Keratinocyte (primary cell): Measurements from ENCODE around the gene NOS1. TPM values are rescaled to one million over a fixed set of nuclear protein-coding genes. Genes with fewer than 3 reads are reported as not detected.
A peak's percentile ranks its signal among the peaks of the same experiment; 100 is the strongest.

ENCODE experiments used
- DNase-seq: peaks from one replicate; pipeline ENCODE4 v3.0.0-alpha.2; 2011; ENCODE audit warnings: low read depth, missing footprints, low spot score
- FAIRE-seq: peaks from 2 replicates; lab custom pipeline; 2011; peaks lifted over from hg19 to GRCh38; lab: Jason Lieb, UNC
- H2AFZ ChIP-seq: 2 replicates; pipeline ENCODE4 v1.6.0; 2012; ENCODE audit warnings: low read length, control low read depth, inconsistent platforms; ENCODE audit not compliant: control insufficient read depth
- H3K27ac ChIP-seq: 2 replicates; pipeline ENCODE4 v1.5.1; 2011; ENCODE audit warnings: low read length; ENCODE audit not compliant: control insufficient read depth, insufficient read depth
- H3K27me3 ChIP-seq: 3 replicates; pipeline ENCODE4 v1.6.0; 2011; ENCODE audit warnings: low read length; ENCODE audit not compliant: control insufficient read depth, insufficient read depth; ENCODE audit errors: extremely low read depth
- H3K36me3 ChIP-seq, 2 experiments: 2 replicates in 1 of 2; 3 replicates in 1 of 2; pipeline ENCODE4 v1.5.1; 2011; ENCODE audit warnings: low read length in 2 of 2, mild to moderate bottlenecking in 1 of 2; ENCODE audit not compliant: control insufficient read depth in 2 of 2, insufficient read depth in 2 of 2; ENCODE audit errors: extremely low read depth in 1 of 2
- H3K4me1 ChIP-seq: 3 replicates; pipeline ENCODE4 v1.5.1; 2011; ENCODE audit warnings: low read length; ENCODE audit not compliant: control insufficient read depth, insufficient read depth; ENCODE audit errors: extremely low read depth
- H3K4me2 ChIP-seq: 3 replicates; pipeline ENCODE4 v1.6.0; 2011; ENCODE audit warnings: low read depth, low read length; ENCODE audit not compliant: control insufficient read depth, insufficient read depth; ENCODE audit errors: extremely low read depth
- H3K4me3 ChIP-seq, 3 experiments: fragments of 200-600 bp in 1 of 3; sonication (generic) in 1 of 3; 2 replicates in 2 of 3; 3 replicates in 1 of 3; pipeline ENCODE4 v1.5.1; 2011 to 2016; ENCODE audit warnings: low read length in 3 of 3, mild to moderate bottlenecking in 3 of 3, control low read depth in 2 of 3, inconsistent platforms in 1 of 3, low read depth in 1 of 3, mixed read lengths in 1 of 3, mixed run types in 1 of 3, moderate library complexity in 1 of 3; ENCODE audit not compliant: control insufficient read depth in 2 of 3, insufficient read depth in 2 of 3; ENCODE audit errors: extremely low read depth in 1 of 3
- H3K79me2 ChIP-seq: 2 replicates; pipeline ENCODE4 v1.6.0; 2012; ENCODE audit warnings: low read length; ENCODE audit not compliant: control insufficient read depth, insufficient read depth
- H3K9ac ChIP-seq: 3 replicates; pipeline ENCODE4 v1.6.0; 2011; ENCODE audit warnings: low read length; ENCODE audit not compliant: control insufficient read depth, insufficient read depth; ENCODE audit errors: extremely low read depth
- H3K9me1 ChIP-seq: 3 replicates; pipeline ENCODE4 v1.6.0; 2011; ENCODE audit warnings: low read length; ENCODE audit not compliant: control insufficient read depth, insufficient read depth; ENCODE audit errors: extremely low read depth
- H3K9me3 ChIP-seq: 2 replicates; pipeline ENCODE4 v1.5.1; 2012; ENCODE audit warnings: low read depth, low read length; ENCODE audit not compliant: control insufficient read depth
- H4K20me1 ChIP-seq: 3 replicates; pipeline ENCODE4 v1.6.0; 2011; ENCODE audit warnings: low read length; ENCODE audit not compliant: control insufficient read depth, insufficient read depth; ENCODE audit errors: extremely low read depth
- EZH2 ChIP-seq: IDR thresholded peaks from one replicate; pipeline ENCODE4 v1.6.1; 2012; ENCODE audit warnings: inconsistent platforms, mild to moderate bottlenecking, low read length, moderate library complexity
- dilution Hi-C: fragments of 300-500 bp; cut with MboI; formaldehyde crosslinking; loops from one replicate; pipeline ENCODE4 v1.7.0; 2020; ENCODE audit warnings: low sequenced_read_pairs; ENCODE audit not compliant: extremely low pct_ligation_motif_present
- polyA plus RNA-seq, 5 experiments: library from polyadenylated mRNA; depleted of rRNA in 3 of 5; stranded (reverse) in 3 of 5; stranded (forward) in 1 of 5; unstranded in 1 of 5; fragments of >200 nt; gene quantifications; 1 replicate in 1 of 5; 2 replicates in 3 of 5; 3 replicates in 1 of 5; pipeline versions ENCODE4 v1.2.1 to v1.2.3, GENCODE V29; 2011 to 2012; ENCODE audit warnings: missing spikeins in 2 of 5, low read depth in 1 of 5, low replicate concordance in 1 of 5
- TF ChIP-seq, protein P1 (sequence below), 3 experiments: IDR thresholded peaks in 1 of 3; conservative IDR thresholded peaks in 1 of 3; optimal IDR thresholded peaks in 1 of 3; 2 replicates in 2 of 3; 3 replicates in 1 of 3; pipeline versions ENCODE3 to v1.5.1; 2011; ENCODE audit warnings: low read length in 3 of 3, mild to moderate bottlenecking in 3 of 3, moderate library complexity in 2 of 3, control low read depth in 1 of 3, inconsistent platforms in 1 of 3; ENCODE audit not compliant: insufficient read depth in 2 of 3; ENCODE audit errors: extremely low read depth in 1 of 3

The NOS1 gene
- polyA plus RNA-seq, 1 donor (not counting 4 experiments of a cell fraction or from before 2014, with no cell fraction given), result 5.6 TPM

DNA sequence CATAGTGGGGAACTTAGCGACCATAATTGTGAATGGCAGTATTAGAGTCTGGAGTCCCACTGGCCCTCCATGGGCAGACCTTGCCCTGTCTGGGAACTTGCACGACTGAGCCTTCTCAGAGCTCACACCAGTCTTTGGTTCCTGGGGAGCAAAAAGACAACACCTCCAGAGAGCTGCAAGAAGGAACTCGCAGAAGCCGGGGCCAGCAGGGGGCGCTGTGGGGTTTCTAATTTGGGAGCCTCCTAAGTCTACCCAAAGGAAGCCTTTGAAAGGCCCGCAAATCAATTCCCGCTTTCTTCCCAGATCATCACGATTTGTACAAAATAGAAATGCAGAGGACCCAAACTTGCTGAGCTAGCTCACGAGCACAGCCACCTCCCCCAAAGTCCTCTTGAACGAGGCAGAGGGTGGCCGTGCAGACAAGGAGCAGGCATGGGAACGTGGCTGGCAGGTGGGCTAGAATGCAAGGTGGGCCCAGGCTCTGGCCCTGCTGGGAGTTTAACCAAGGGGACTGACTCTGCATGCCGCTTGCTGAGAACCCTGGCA is 124.9 kb downstream of the NOS1 start:
- H3K4me1 ChIP-seq, result no peaks in the 10 kb centered on the region
- H3K9me1 ChIP-seq, result no peaks in the 10 kb centered on the region
- H3K4me2 ChIP-seq, result no peak overlapping the region
- dilution Hi-C loops, result loop anchor here (10.0 kb wide), 2 partner anchors 348 to 598 kb away; no protein-coding TSS in a partner anchor
- no peak overlapping the region for H3K9ac ChIP-seq
- H2AFZ ChIP-seq, result no peak overlapping the region
- H3K79me2 ChIP-seq, result no peaks in the 10 kb centered on the region
- peak; percentile 35 for DNase-seq
- TF ChIP-seq, protein P1, sequence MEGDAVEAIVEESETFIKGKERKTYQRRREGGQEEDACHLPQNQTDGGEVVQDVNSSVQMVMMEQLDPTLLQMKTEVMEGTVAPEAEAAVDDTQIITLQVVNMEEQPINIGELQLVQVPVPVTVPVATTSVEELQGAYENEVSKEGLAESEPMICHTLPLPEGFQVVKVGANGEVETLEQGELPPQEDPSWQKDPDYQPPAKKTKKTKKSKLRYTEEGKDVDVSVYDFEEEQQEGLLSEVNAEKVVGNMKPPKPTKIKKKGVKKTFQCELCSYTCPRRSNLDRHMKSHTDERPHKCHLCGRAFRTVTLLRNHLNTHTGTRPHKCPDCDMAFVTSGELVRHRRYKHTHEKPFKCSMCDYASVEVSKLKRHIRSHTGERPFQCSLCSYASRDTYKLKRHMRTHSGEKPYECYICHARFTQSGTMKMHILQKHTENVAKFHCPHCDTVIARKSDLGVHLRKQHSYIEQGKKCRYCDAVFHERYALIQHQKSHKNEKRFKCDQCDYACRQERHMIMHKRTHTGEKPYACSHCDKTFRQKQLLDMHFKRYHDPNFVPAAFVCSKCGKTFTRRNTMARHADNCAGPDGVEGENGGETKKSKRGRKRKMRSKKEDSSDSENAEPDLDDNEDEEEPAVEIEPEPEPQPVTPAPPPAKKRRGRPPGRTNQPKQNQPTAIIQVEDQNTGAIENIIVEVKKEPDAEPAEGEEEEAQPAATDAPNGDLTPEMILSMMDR (optimal IDR thresholded peaks at IDR 0.05 in 1 of 3, IDR thresholded peaks at IDR 0.05 in 1 of 3, conservative IDR thresholded peaks at IDR 0.05 in 1 of 3; ENCODE audit: extremely low read depth in 1 of 3, insufficient read depth in 2 of 3, low read length in 3 of 3), result peak; percentile 61 to 85 (median 79)
- TF ChIP-seq EZH2, result no peak
- no peaks in the 10 kb centered on the region for H3K27me3 ChIP-seq
- H3K27ac ChIP-seq, result no peak overlapping the region
- FAIRE-seq, result no peak
- H3K36me3 ChIP-seq, result peaks cover 9 to 23% of the 10 kb centered on the region in 2 experiments
- H4K20me1 ChIP-seq, result no peaks in the 10 kb centered on the region
- H3K4me3 ChIP-seq, result no peak overlapping the region
- no peaks in the 10 kb centered on the region for H3K9me3 ChIP-seq

DNA sequence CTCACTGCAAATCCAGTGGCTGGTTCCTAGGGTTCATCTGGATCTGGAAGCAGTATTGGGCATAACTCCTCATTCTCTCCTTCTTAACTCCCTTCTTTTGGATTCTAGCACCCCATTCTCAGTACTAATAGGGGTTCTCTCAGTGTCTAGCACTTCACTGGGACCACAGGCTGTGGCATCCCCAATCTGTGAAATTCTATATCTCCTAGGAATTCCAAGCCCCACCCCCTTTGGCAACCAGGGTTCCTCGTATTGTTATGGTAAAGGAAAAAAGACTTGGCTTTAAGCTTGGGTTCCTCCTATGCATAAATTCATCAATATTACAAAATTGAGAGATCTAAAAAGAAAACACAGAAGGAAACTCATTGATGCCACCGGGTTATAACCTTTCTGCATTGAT is 126.2 kb downstream of the NOS1 start:
- TF ChIP-seq, protein P1 (optimal IDR thresholded peaks at IDR 0.05 in 1 of 3, IDR thresholded peaks at IDR 0.05 in 1 of 3, conservative IDR thresholded peaks at IDR 0.05 in 1 of 3; ENCODE audit: extremely low read depth in 1 of 3, insufficient read depth in 2 of 3, low read length in 3 of 3), result no peak
- no peak for TF ChIP-seq EZH2
- dilution Hi-C loops, result loop anchor here (10.0 kb wide), 2 partner anchors 350 to 600 kb away; no protein-coding TSS in a partner anchor

More for the DNA sequence above, 126.2 kb downstream of the NOS1 start:
- H3K9ac ChIP-seq, result no peak overlapping the region
- peaks cover 9 to 19% of the 10 kb centered on the region in 2 experiments for H3K36me3 ChIP-seq
- H3K4me1 ChIP-seq, result no peaks in the 10 kb centered on the region
- no peaks in the 10 kb centered on the region for H3K9me1 ChIP-seq
- H3K27me3 ChIP-seq, result no peaks in the 10 kb centered on the region
- H3K27ac ChIP-seq, result no peak overlapping the region
- H2AFZ ChIP-seq, result no peak overlapping the region
- no peaks in the 10 kb centered on the region for H3K79me2 ChIP-seq
- DNase-seq, result no peak
- H3K9me3 ChIP-seq, result no peaks in the 10 kb centered on the region
- no peak for FAIRE-seq
- no peak overlapping the region for H3K4me2 ChIP-seq
- H4K20me1 ChIP-seq, result no peaks in the 10 kb centered on the region
- H3K4me3 ChIP-seq, result no peak overlapping the region
